GM12801 (cell line): ENCODE measurements around the gene RBBP8.

Experiments
- CTCF ChIP-seq: IDR thresholded peaks from one replicate; pipeline ENCODE4 v1.5.1; 2011; ENCODE audit warnings: control low read depth; ENCODE audit not compliant: insufficient read length; ENCODE audit errors: extremely low read depth

RBBP8 gene

DNA sequence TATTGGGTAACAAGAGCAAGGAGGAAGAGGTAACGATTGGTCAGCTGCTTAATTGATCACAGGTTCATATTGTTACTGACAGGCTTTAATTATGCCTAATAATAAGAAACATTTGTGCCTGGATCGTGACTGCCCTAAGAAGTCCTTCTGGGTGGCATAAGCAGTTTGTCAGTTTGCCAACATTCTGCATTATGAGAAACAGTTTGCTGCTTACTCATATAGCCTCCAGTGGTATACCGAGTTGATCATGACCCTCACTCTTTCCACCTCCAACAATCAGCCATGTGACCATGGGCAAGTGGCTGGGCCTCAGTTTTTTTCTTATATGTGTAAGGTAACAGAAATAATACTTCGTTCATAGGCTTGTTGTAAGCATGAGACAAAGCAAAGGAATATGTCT lies 105.6 kb downstream of the RBBP8 start:
- TF ChIP-seq CTCF = no peak

GRCh38 chr18:23042133-23042532 lies 109.0 kb downstream of the RBBP8 start:
- no peak for TF ChIP-seq CTCF

DNA sequence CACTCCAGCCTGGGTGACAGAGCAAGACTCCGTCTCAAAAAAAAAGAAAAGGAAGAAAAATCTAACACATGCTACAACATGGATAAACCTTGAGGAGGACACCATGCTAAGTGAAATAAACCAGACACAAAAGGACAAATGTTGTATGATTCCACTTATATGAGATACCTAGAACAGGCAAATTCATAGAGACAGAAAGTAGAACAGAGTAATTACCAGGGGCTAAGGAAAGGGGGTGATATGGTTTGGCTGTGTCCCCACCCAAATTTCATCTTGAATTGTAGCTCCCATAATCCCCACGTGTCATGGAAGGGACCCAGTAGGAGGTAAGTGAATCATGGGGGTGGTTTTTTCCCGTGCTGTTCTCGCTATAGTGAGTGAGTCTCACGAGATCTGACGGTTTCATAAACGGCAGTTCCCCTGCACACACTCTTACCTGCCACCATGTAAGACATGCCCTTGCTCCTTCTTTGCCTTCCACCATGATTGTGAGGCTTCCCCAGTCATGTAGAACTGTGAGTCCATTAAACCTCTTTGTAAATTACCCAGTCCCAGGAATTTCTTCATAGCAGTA lies 110.8 kb downstream of the RBBP8 start:
- TF ChIP-seq CTCF = no peak

DNA sequence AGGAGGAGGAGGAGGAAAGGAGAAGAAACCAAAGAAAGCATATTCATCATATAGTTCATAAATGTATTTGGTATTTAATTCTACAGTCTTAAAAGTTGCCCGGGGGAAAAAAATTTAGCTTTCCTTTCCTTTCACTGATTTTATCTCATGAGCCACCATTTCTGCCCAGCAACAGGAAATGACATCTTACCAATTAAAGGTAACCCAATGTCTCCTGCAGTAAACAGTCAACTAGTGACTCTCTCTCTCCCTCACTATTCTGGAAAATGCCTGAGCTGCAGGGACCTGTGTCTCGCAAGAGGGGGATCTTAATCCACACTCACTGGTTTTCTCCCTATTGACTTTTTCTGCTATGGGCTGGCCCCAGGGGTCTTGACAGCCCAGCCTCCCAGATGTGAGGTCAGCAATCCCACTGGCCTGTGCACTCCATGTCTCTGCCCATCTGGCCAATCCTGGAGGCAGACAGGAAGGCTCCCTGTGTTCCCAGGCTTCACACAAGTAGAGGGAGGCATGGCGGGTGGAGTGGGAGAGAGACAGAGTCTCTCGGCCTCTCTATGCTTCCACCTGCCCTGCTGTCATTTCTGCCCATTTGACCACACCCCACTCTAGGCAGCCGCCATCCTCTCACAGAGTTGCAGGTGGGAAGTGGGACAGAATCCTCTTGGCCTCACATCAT lies 116.7 kb downstream of the RBBP8 start:
- no peak for TF ChIP-seq CTCF

DNA sequence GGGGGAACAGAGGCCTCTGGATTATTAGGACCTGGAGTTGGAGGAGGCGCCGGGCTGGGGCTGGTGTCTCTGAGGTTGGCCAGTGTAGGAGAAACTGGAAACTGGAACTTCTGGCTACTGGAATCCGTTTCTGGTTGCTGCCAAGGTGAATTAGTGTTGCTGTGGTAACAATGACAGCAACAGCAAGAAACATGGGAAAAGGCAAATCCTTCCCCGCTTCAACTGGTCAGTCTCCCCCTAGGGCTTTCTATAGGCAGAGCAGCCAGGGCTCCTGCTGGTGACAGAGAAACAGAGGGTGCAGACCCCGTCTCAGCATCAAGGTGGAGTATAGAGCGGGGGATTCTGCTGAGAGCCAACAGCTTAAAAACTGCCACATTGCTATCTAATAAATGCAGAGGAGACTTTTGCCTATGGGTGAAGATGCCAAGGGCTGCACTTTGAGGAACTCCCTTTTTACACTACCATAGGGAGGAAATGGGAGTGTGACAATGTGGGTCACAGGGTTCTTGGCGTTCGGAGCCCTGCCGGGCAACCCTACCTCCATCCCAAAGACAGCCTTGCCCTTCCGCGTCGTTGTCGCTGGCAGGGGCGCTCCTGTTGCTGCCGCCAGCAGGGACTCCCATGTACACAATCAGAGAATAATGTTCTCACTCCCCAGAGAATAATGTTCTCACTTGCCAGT lies 120.8 kb downstream of the RBBP8 start:
- TF ChIP-seq CTCF = no peak

DNA sequence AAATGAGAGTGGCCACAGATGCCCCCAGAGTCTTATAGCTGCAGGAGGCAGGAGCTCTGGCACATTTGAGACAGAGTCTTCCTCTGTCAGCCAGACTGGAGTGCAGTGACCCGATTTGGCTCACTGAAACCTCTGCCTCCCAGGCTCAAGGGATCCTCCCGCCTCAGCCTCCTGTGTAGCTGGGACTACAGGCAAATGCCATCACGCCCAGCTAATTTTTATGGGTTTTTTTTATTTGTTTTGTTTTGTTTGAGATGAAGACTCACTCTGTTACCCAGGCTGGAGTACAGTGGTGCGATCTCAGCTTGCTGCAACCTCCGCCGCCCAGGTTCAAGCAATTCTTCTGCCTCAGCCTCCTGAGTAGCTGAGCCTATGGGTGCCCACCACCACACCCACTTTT lies 121.4 kb downstream of the RBBP8 start:
- TF ChIP-seq CTCF = no peak

- no peak for TF ChIP-seq CTCF
Observed at GRCh38 chr18:23056315-23056714, 123.2 kb downstream of the RBBP8 start.
